Colon (tissue), 2 donors: Measurements from ENCODE around the gene MAPT.
"Not testable (repeated sequence)": the region's sequence is repeated elsewhere in the genome, so short reads cannot be mapped to it uniquely, and the experiment has no call there.

Experiments
- FAIRE-seq: peaks from 2 replicates; lab custom pipeline; 2012; peaks lifted over from hg19 to GRCh38; lab: Jason Lieb, UNC
- donor health status: control.
- donor health status: control.

Gene MAPT

GRCh38 chr17:45862127-45862526 lies 32.2 kb upstream of the MAPT start:
- not testable (repeated sequence) for FAIRE-seq

- no peak for FAIRE-seq
Observed at GRCh38 chr17:45863857-45864654, 30.3 kb upstream of the MAPT start.

GRCh38 chr17:45867171-45867570 lies 27.2 kb upstream of the MAPT start:
- FAIRE-seq, result no peak

GRCh38 chr17:45867702-45868101 lies 26.7 kb upstream of the MAPT start:
- FAIRE-seq, result no peak

- no peak for FAIRE-seq
Observed at GRCh38 chr17:45868276-45868675, 26.1 kb upstream of the MAPT start.

- FAIRE-seq, result no peak
Observed at GRCh38 chr17:45869676-45870341, 24.5 kb upstream of the MAPT start.

- no peak for FAIRE-seq
Observed at GRCh38 chr17:45870342-45870974, 23.9 kb upstream of the MAPT start.

- FAIRE-seq, result no peak
Observed at GRCh38 chr17:45871718-45872117, 22.6 kb upstream of the MAPT start.

GRCh38 chr17:45873728-45874127 lies 20.6 kb upstream of the MAPT start:
- no peak for FAIRE-seq

- FAIRE-seq, result no peak
Observed at GRCh38 chr17:45874151-45874550, 20.2 kb upstream of the MAPT start.

GRCh38 chr17:45876539-45876938 lies 17.8 kb upstream of the MAPT start:
- no peak for FAIRE-seq

GRCh38 chr17:45877467-45877866 lies 16.9 kb upstream of the MAPT start:
- FAIRE-seq, result no peak

- no peak for FAIRE-seq
Observed at GRCh38 chr17:45883063-45883462, 11.3 kb upstream of the MAPT start.

- FAIRE-seq, result no peak
Observed at GRCh38 chr17:45886852-45887251, 7.5 kb upstream of the MAPT start.

GRCh38 chr17:45888392-45888791 lies 6.0 kb upstream of the MAPT start:
- no peak for FAIRE-seq

GRCh38 chr17:45889579-45889978 lies 4.8 kb upstream of the MAPT start:
- FAIRE-seq, result no peak

GRCh38 chr17:45893725-45894021 lies 681 bp upstream of the MAPT start:
- no peak for FAIRE-seq

GRCh38 chr17:45895304-45895968 lies 1.1 kb downstream of the MAPT start:
- no peak for FAIRE-seq

- no peak for FAIRE-seq
Observed at GRCh38 chr17:45895969-45896785, 1.8 kb downstream of the MAPT start.

GRCh38 chr17:45896803-45897693 lies 2.7 kb downstream of the MAPT start:
- FAIRE-seq, result no peak

GRCh38 chr17:45900136-45900535 lies 5.8 kb downstream of the MAPT start:
- no peak for FAIRE-seq
